GM06990 (cell line): Measurements from ENCODE around the gene CUL4B.
"Not testable (repeated sequence)": the region's sequence is repeated elsewhere in the genome, so short reads cannot be mapped to it uniquely, and the experiment has no call there.

Source experiments
- DNase-seq: peaks from one replicate; pipeline ENCODE4 v3.0.0-alpha.2; 2011; ENCODE audit not compliant: insufficient read length; ENCODE audit errors: extremely low read depth
- H3K27me3 ChIP-seq: replicated peaks from 2 replicates; pipeline ENCODE4 v1.6.0; 2011; ENCODE audit warnings: low read length; ENCODE audit not compliant: control insufficient read depth, insufficient read depth
- H3K36me3 ChIP-seq: 2 replicates; pipeline ENCODE4 v1.5.1; 2011; ENCODE audit warnings: low read length; ENCODE audit not compliant: control insufficient read depth, insufficient read depth
- H3K4me3 ChIP-seq: replicated peaks from 2 replicates; pipeline ENCODE4 v1.5.1; 2011; ENCODE audit warnings: low read depth, mild to moderate bottlenecking, control low read depth, low read length
- CTCF ChIP-seq: IDR thresholded peaks from 2 replicates; pipeline ENCODE4 v1.5.1; 2011; ENCODE audit warnings: low read length, control low read depth, mild to moderate bottlenecking, inconsistent platforms; ENCODE audit not compliant: insufficient read depth, poor library complexity, severe bottlenecking

Gene CUL4B

GRCh38 chrX:120575379-120576114 is 14.8 kb upstream of the CUL4B start:
- TF ChIP-seq CTCF: no peak
- H3K36me3 ChIP-seq: no peaks in the 10 kb centered on the region
- no peak for DNase-seq
- no peaks in the 10 kb centered on the region for H3K27me3 ChIP-seq
- no peak overlapping the region for H3K4me3 ChIP-seq

DNA sequence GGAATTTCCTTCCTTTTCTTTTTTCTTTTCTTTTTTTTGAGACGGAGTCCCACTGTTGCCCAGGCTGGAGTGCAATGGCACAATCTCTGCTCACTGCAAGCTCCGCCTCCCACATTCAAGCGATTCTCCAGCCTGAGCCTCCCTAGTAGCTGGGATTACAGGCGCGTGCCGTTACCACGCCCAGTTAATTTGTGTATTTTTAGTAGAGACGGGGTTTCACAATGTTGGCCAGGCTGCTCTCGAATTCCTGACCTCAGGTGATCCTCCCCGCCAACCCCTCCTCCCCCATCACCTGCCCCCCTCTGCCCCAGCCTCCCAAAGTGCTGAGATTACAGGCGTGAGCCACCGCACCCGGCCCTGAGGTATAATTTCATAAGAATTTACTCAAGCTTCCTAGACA is 13.0 kb upstream of the CUL4B start:
- H3K36me3 ChIP-seq, DNase-seq, H3K27me3 ChIP-seq, H3K4me3 ChIP-seq: not testable (repeated sequence)

DNA sequence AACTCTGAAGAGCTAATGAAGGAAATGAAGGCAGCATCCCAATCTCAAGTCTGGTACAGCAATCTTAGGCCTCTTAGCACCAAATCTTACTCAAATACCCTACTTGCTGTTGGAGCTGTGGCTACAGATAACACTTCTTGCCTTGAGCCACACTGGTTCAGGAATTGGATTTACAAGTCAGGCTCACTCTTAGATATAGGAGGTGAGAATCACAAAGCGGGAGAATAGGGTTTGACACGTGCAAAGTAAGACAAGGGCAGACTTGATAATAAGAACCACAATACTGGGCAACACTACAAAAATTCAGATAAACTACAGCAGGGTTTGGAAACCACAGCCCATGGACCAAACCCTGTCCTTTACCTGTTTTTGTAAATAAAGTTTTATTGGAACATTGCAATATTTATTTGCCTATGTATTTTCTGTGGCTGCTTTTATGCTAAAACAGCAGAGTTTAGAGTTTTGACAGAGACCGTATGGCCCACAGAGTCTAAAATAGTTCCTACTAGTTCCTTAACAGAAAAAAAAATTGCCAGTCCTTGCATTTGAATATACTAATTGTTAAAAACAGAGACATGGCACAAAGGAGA is 9.3 kb upstream of the CUL4B start:
- no peak for TF ChIP-seq CTCF
- Histone ChIP-seq H3K36me3 (no peaks in the 10 kb centered on the region), H3K4me3 (no peak overlapping the region), H3K27me3 (no peaks in the 10 kb centered on the region)
- no peak for DNase-seq

- DNase-seq: no peak
Measured at GRCh38 chrX:120568609-120569008, 7.8 kb upstream of the CUL4B start.

DNA sequence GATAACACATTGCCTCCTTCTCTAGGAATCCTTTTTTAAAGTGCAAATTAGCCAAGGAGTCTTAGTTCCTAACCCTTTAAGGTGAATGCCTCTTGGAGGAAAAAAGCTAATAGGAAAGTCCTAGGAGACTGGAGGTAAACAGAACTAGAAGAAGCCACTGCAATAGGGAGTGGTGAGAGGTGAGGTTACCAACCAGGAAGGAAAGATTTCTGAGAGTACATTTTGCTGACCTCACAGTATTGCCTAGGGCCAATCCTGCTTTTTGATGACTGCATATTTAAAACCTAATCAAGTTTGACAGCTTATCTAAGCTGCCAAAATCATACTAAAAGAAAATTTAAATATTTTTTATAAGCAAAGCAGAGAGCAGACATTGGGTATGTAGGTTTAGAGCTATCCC is 7.3 kb upstream of the CUL4B start:
- no peak for TF ChIP-seq CTCF
- Histone ChIP-seq H3K27me3 (no peaks in the 10 kb centered on the region), H3K4me3 (no peak overlapping the region), H3K36me3 (no peaks in the 10 kb centered on the region)
- no peak for DNase-seq

More at GRCh38 chrX:120568609-120569008, 7.8 kb upstream of the CUL4B start:
- no peaks in the 10 kb centered on the region for H3K27me3 ChIP-seq
- no peak overlapping the region for H3K4me3 ChIP-seq
- H3K36me3 ChIP-seq: no peaks in the 10 kb centered on the region
- no peak for TF ChIP-seq CTCF

DNA sequence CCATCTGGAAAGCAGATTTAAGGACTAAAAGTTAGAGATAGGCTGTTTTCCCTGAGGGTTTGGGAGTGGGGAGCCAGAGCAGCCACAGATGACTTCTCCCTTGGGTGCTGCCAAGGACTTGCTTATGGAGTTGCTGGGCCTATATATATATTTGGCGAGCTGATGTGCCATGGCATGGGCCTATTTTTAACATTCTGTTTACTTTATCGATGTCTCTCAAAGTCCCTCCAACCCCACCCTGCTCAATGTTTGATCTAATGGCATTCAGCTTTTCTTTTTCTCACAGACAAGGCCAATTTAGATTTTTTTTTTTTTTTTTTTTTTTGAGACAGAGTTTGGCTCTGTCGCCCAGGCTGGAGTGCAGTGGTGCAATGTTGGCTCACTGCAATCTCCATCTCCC is 6.1 kb upstream of the CUL4B start:
- no peaks in the 10 kb centered on the region for H3K27me3 ChIP-seq
- no peaks in the 10 kb centered on the region for H3K36me3 ChIP-seq
- DNase-seq: no peak
- TF ChIP-seq CTCF: no peak
- H3K4me3 ChIP-seq: no peak overlapping the region
